HG03571 (cell line): ENCODE measurements around the gene SPDYE8.
"Not testable (repeated sequence)": the region's sequence is repeated elsewhere in the genome, so short reads cannot be mapped to it uniquely, and the experiment has no call there.

Experiments
- ATAC-seq: cut with Tn5 transposase; IDR thresholded peaks from one replicate; pipeline ENCODE4 v1.9.1; 2021; ENCODE audit not compliant: unreplicated experiment

Gene SPDYE8

GRCh38 chr7:73029666-73030065, at the start of gene SPDYE8:
SPDYE8 (minus strand) TSS chr7:73029766; CDS start chr7:73027966, 1,800 bp downstream.
- ATAC-seq = not testable (repeated sequence)

GRCh38 chr7:73057811-73058210, 28.2 kb upstream of the SPDYE8 start, which contains the start of gene SPDYE11:
SPDYE11 (minus strand) TSS chr7:73057911; CDS start chr7:73056111, 1,800 bp downstream.
- not testable (repeated sequence) for ATAC-seq

GRCh38 chr7:73006491-73006890, 23.1 kb downstream of the SPDYE8 start:
- not testable (repeated sequence) for ATAC-seq

GRCh38 chr7:73005693-73006447, 23.7 kb downstream of the SPDYE8 start:
- ATAC-seq = peak; percentile 70

- ATAC-seq = peak; percentile 78
Observed at GRCh38 chr7:73005356-73005692, 24.2 kb downstream of the SPDYE8 start.

GRCh38 chr7:72997887-72998468, 31.6 kb downstream of the SPDYE8 start:
- ATAC-seq = not testable (repeated sequence)

GRCh38 chr7:72997447-72997846, 32.1 kb downstream of the SPDYE8 start:
- ATAC-seq = not testable (repeated sequence)

- not testable (repeated sequence) for ATAC-seq
Observed at GRCh38 chr7:72995484-72995883, 34.1 kb downstream of the SPDYE8 start.

GRCh38 chr7:72990146-72990913, 39.2 kb downstream of the SPDYE8 start:
- not testable (repeated sequence) for ATAC-seq

GRCh38 chr7:72982084-72982483, 47.5 kb downstream of the SPDYE8 start:
- ATAC-seq = not testable (repeated sequence)

- ATAC-seq = not testable (repeated sequence)
Observed at GRCh38 chr7:72980382-72980781, 49.2 kb downstream of the SPDYE8 start.

- not testable (repeated sequence) for ATAC-seq
Observed at GRCh38 chr7:72976434-72976833, 53.1 kb downstream of the SPDYE8 start.

GRCh38 chr7:72975656-72976286, 53.8 kb downstream of the SPDYE8 start:
- not testable (repeated sequence) for ATAC-seq

- not testable (repeated sequence) for ATAC-seq
Observed at GRCh38 chr7:72974781-72975180, 54.8 kb downstream of the SPDYE8 start.

- ATAC-seq = not testable (repeated sequence)
Observed at GRCh38 chr7:72971505-72971904, 58.1 kb downstream of the SPDYE8 start.
